Heart right ventricle (tissue), 16 donors: ENCODE data around the gene KANSL1. TPM values are rescaled to one million over a fixed set of nuclear protein-coding genes. Genes with fewer than 3 reads are reported as not detected.

Source experiments
- ATAC-seq, 8 donors: fragments of 200-7000 bp; cut with Tn5 transposase; one replicate each; pipeline ENCODE4 v1.9.1; 2020; ENCODE audit warnings: mild to moderate bottlenecking in 8 of 8, moderate library complexity in 8 of 8, moderate number of reproducible peaks in 1 of 8
- DNase-seq, 2 donors: peaks; one replicate each; pipeline ENCODE4 v3.0.0-alpha.2; 2020
- H3K27ac ChIP-seq, 10 donors: fragments of 200-600 bp; sonication (generic) in 2 of 10; one replicate each; pipeline versions ENCODE4 v1.5.0 to v1.8.0; 2020 to 2022; ENCODE audit warnings: mild to moderate bottlenecking in 3 of 10
- H3K27me3 ChIP-seq, 7 donors: fragments of 200-600 bp; one replicate each; pipeline ENCODE4 v1.8.0; 2021 to 2022; ENCODE audit warnings: mild to moderate bottlenecking in 2 of 7
- H3K36me3 ChIP-seq, 9 donors: fragments of 200-600 bp; sonication (generic) in 1 of 9; one replicate each; pipeline versions ENCODE4 v1.5.0 to v1.8.0; 2020 to 2022; ENCODE audit warnings: mild to moderate bottlenecking in 2 of 9
- H3K4me1 ChIP-seq, 9 donors: fragments of 200-600 bp; sonication (generic) in 1 of 9; one replicate each; pipeline versions ENCODE4 v1.5.0 to v1.8.0; 2020 to 2022; ENCODE audit warnings: mild to moderate bottlenecking in 4 of 9
- H3K4me3 ChIP-seq, 10 donors: fragments of 200-600 bp; sonication (generic) in 2 of 10; one replicate each; pipeline versions ENCODE4 v1.5.0 to v1.8.0; 2020 to 2022; ENCODE audit warnings: mild to moderate bottlenecking in 7 of 10, moderate library complexity in 2 of 10
- H3K9me3 ChIP-seq, 11 donors: fragments of 200-600 bp in 10 of 11; sonication (generic) in 2 of 11; one replicate each; pipeline versions ENCODE4 v1.5.0 to v1.8.0; 2013 to 2022; ENCODE audit warnings: mild to moderate bottlenecking in 2 of 11, control low read depth in 1 of 11, moderate library complexity in 1 of 11
- WGBS, 2 donors: extraction: QIAGEN DNeasy Blood & Tissue Kit; methylation state at CpG; one replicate each; pipeline ENCODE4 v1.1.7; 2013; ENCODE audit warnings: inconsistent platforms in 1 of 2; 5-methylcytosine and 5-hydroxymethylcytosine counted together
- intact Hi-C, 10 donors: fragments of 100-400 bp; cut with DNase I; formaldehyde crosslinking; loops; one replicate each; pipeline versions ENCODE4 v1.11.1 to v1.14.2; 2022
- polyA plus RNA-seq, 2 donors: library from polyadenylated mRNA; stranded (reverse); fragments of 200-250 nt; gene quantifications; one replicate each; pipeline ENCODE4 v1.2.3, GENCODE V29; 2013
- total RNA-seq, 10 donors: library from RNA; stranded (reverse); fragmentation: NEBNext Ultra II Directional in 3 of 10; extraction: Animal tissue kit (Norgen Biotek cat#: 25700) in 3 of 10; gene quantifications; one replicate each; pipeline versions ENCODE4 v1.2.1 to v1.2.4, GENCODE V29; 2021 to 2023
- TF ChIP-seq, protein P1 (sequence below), 9 donors: fragments of 200-600 bp; sonication (generic) in 2 of 9; IDR thresholded peaks; one replicate each; pipeline versions ENCODE4 v1.5.0 to v1.8.0; 2021 to 2022; ENCODE audit warnings: antibody characterized with exemption in 9 of 9, mild to moderate bottlenecking in 5 of 9, moderate library complexity in 1 of 9
- donor health status: Arrhythmogenic right ventricular cardiomyopathy.
- donor health status: ischemic (EF 13 %, LVEDD 7.1; RV severe dilation, severe dysfunction).
- donor health status: healthy with polysubstance abuse.
- donor health status: DM: no; HTN: yes; CAD: no.
- donor health status: DM: no; HTN: no; CAD: no.
- donor health status: ischemic (EF 25% LVEDD 6.9; RV normal size, moderate dysfunction).
- donor health status: ischemic (EF 25% LVEDD 5.7; RV mildly dilated, moderate dysfunction).
- donor health status: healthy.
- donor health status: DM: yes; HTN: yes; CAD: no.
- donor health status: Ischemic cardiomyopathy.
- donor health status: ischemic (EF 35%, LVEDD 5.7; RV mildly dilated, moderate dysfunction).
- donor health status: nonischemic (EF 11% LVEDD 7.7; RV severe dilation, severe dysfunction).
- donor health status: DM: yes; HTN: yes; CAD: no.
- donor health status: PGD.
- donor health status: ischemic (EF 29% LVEDD 5.4; RV normal size, mild dysfunction).
- donor health status: nonischemic (EF 23%, LVEDD 6.1; RV moderate dilation, normal function).

KANSL1 gene
- total and polyA plus RNA-seq, 12 donors: 8.2 to 52.5 (median 41.1) TPM

DNA sequence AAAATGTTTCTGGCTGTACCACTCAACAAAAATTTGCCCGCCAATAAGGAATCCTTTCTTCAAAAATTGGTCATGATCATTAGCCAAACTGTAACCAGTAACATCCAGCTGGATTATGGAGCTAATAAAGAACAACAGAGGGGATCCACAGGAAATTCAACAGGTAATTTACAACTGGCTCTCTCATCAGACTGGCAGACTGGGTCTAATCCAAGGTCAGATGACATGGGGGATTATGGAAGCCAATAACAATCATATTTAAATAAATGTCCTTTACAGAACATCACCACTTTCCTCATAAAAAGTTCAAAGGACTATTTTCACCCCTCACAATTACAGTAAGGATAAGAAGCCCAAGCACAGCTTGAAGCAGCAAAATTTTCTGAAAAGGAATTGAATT is 66.4 kb downstream of the KANSL1 start:
- H3K9me3 ChIP-seq: no peaks in the 10 kb centered on the region
- no peak for ATAC-seq
- no peaks in the 10 kb centered on the region for H3K27me3 ChIP-seq
- H3K4me3 ChIP-seq: no peak overlapping the region
- H3K27ac ChIP-seq: peak overlapping the region in 1 of 10 donors; percentile 29
- WGBS, 2 donors: 96 to 100% methylated on average over 1 of the region's 1 CpG
- peaks cover 9 to 96% (median 75%) of the 10 kb centered on the region in 9 donors for H3K4me1 ChIP-seq
- no peak for DNase-seq
- H3K36me3 ChIP-seq: peaks cover 0 to 3% (median 0%) of the 10 kb centered on the region in 9 donors
- intact Hi-C loops: no loop called here
- TF ChIP-seq, protein P1, sequence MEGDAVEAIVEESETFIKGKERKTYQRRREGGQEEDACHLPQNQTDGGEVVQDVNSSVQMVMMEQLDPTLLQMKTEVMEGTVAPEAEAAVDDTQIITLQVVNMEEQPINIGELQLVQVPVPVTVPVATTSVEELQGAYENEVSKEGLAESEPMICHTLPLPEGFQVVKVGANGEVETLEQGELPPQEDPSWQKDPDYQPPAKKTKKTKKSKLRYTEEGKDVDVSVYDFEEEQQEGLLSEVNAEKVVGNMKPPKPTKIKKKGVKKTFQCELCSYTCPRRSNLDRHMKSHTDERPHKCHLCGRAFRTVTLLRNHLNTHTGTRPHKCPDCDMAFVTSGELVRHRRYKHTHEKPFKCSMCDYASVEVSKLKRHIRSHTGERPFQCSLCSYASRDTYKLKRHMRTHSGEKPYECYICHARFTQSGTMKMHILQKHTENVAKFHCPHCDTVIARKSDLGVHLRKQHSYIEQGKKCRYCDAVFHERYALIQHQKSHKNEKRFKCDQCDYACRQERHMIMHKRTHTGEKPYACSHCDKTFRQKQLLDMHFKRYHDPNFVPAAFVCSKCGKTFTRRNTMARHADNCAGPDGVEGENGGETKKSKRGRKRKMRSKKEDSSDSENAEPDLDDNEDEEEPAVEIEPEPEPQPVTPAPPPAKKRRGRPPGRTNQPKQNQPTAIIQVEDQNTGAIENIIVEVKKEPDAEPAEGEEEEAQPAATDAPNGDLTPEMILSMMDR (IDR thresholded peaks at IDR 0.05): no peak

DNA sequence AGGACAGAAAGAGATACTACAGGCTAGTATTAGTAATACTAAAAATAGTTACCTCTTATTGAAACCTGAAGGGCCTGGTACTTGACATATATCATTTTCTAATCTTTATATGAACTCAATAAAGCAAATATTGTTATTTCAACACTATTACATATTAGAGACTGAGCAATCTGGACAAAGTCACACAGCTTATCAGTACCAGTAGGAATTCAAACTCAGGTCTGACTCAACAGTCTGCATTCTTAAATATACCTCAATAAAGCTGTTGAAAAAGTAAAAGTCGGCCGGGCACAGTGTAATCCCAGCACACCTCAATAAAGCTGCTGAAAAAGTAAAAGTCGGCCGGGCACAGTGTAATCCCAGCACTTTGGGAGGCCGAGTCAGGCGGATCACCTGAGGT is 67.4 kb downstream of the KANSL1 start:
- Histone ChIP-seq H3K36me3 (peaks cover 0 to 3% (median 0%) of the 10 kb centered on the region in 9 donors), H3K4me1 (peaks cover 14 to 96% (median 77%) of the 10 kb centered on the region in 9 donors), H3K27ac (no peak overlapping the region), H3K9me3 (no peaks in the 10 kb centered on the region), H3K4me3 (no peak overlapping the region), H3K27me3 (no peaks in the 10 kb centered on the region)
- TF ChIP-seq, protein P1 (IDR thresholded peaks at IDR 0.05): no peak
- WGBS, 2 donors: 81 to 89% methylated on average over 6 of the region's 6 CpGs
- intact Hi-C loops: no loop called here
- DNase-seq (no peak), ATAC-seq (no peak)

DNA sequence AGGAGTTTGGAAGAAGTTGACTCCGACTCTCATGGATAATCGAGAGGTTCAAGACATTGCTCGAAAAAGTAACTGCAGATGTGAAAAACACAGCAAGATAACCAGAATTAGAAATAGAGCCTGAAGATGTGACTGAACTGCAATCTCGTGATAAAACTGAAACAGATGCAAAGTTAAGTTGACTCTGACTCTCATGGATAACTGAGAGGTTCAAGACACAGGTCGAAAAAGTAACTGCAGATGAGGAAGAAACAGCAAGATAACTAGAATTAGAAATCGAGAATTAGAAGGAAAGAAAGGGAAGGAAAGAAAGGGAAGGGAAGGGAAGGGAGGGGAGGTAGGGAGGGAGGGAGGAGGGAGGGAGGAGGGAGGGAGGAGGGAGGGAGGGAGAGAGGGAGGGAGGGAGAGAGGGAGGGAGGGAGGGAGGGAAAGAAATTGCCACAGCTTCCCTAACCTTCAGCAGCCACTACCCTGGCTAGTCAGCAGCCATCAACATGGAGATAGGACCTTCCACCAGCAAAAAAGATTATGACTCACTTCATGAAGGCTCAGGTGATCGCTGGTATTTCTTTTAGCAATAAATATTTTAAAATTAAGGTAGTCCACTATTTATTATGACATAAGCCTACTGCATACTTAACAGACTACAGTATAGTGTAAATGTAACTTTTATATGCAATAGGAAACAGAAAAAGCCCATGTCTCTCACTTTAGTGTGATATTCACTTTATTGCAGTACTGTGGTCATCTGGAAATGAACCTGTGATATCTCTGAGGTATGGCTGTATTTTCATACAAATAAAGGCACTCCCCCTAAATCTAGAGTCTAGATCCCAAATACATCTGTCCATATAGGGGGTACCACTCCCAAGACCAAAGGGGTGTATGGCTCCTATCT is 68.3 kb downstream of the KANSL1 start:
- Histone ChIP-seq H3K4me1 (peaks cover 15 to 96% (median 76%) of the 10 kb centered on the region in 9 donors), H3K27me3 (no peaks in the 10 kb centered on the region), H3K9me3 (no peaks in the 10 kb centered on the region), H3K36me3 (peaks cover 0 to 3% (median 0%) of the 10 kb centered on the region in 9 donors), H3K4me3 (no peak overlapping the region), H3K27ac (no peak overlapping the region)
- intact Hi-C loops: loop anchor here in 1 of 10 donors (5.0 kb wide), 1 partner anchor 47 kb away; no protein-coding TSS in a partner anchor
- TF ChIP-seq, protein P1 (IDR thresholded peaks at IDR 0.05): no peak
- ATAC-seq (no peak), DNase-seq (no peak)
- WGBS, 2 donors: 90 to 91% methylated on average over 6 to 7 of the region's 7 CpGs

DNA sequence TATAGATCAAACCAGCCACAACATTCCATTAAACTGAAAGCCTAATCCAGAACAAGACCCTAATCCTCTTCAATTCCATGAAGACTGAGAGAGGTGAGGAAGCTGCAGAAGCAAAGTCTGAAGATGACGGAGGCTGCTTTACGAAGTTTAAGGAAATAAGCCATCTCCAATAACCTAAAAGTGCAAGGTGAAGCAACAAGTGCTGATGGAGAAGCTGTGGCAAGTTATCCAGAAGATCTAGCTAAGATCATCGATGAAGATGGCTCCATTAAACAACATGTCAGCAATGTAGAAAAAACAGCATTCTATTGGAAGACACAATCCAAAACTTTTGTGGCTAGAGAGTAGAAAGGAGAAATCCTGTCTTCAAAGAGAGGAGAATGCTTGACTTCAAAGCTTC is 69.6 kb downstream of the KANSL1 start:
- no peaks in the 10 kb centered on the region for H3K27me3 ChIP-seq
- peaks cover 0 to 3% (median 0%) of the 10 kb centered on the region in 9 donors for H3K36me3 ChIP-seq
- DNase-seq (no peak), ATAC-seq (no peak)
- peaks cover 15 to 96% (median 69%) of the 10 kb centered on the region in 9 donors for H3K4me1 ChIP-seq
- 96% methylated on average over 3 of the region's 3 CpGs for WGBS, 2 donors
- intact Hi-C loops: loop anchor here in 1 of 10 donors (5.0 kb wide), 1 partner anchor 49 kb away; no protein-coding TSS in a partner anchor
- TF ChIP-seq, protein P1 (IDR thresholded peaks at IDR 0.05): no peak
- no peak overlapping the region for H3K4me3 ChIP-seq
- no peak overlapping the region for H3K27ac ChIP-seq
- H3K9me3 ChIP-seq: no peaks in the 10 kb centered on the region
